ENCODE data around the gene TXNL4A.

GRCh38 chr18:79988071-79988450 lies 302 bp downstream of the TXNL4A start:
- TF ChIP-seq CTCF (IDR thresholded peaks at IDR 0.05) (peak in 5 of 7 experiments; percentile 11 to 32 (median 30)), POLR2A (IDR thresholded peaks at IDR 0.05) (peak in 1 of 3 donors; percentile 37)
